IgD-negative memory B cell (primary cell): ENCODE data around the gene INSYN1. TPM values are rescaled to one million over a fixed set of nuclear protein-coding genes. Genes with fewer than 3 reads are reported as not detected.
"Not testable (repeated sequence)": the region's sequence is repeated elsewhere in the genome, so short reads cannot be mapped to it uniquely, and the experiment has no call there.

Experiments
- H3K27ac Mint-ChIP-seq, 3 donors: one replicate each; pipeline ENCODE4 v1.8.0; 2020 to 2022; ENCODE audit warnings: mild to moderate bottlenecking in 3 of 3, mixed read lengths in 3 of 3, moderate library complexity in 1 of 3
- H3K27me3 Mint-ChIP-seq: one replicate; pipeline ENCODE4 v1.8.0; 2021; ENCODE audit warnings: mixed read lengths
- H3K36me3 Mint-ChIP-seq: one replicate; pipeline ENCODE4 v1.8.0; 2020; ENCODE audit warnings: mild to moderate bottlenecking, mixed read lengths
- H3K4me1 Mint-ChIP-seq, 3 donors: one replicate each; pipeline ENCODE4 v1.8.0; 2020 to 2022; ENCODE audit warnings: mixed read lengths in 3 of 3, mild to moderate bottlenecking in 1 of 3
- H3K4me3 Mint-ChIP-seq, 4 donors: one replicate each; pipeline ENCODE4 v1.8.0; 2020 to 2022; ENCODE audit warnings: mild to moderate bottlenecking in 4 of 4, mixed read lengths in 4 of 4, moderate library complexity in 3 of 4
- H3K9me3 Mint-ChIP-seq, 3 donors: one replicate each; pipeline ENCODE4 v1.8.0; 2020 to 2021; ENCODE audit warnings: mixed read lengths in 3 of 3, mild to moderate bottlenecking in 1 of 3
- polyA plus RNA-seq: library from polyadenylated mRNA; unstranded; fragments of 300-500 nt; fragmentation: Illumina TruSeq; gene quantifications from one replicate; pipeline ENCODE4 v1.2.3, GENCODE V29; 2021

The INSYN1 gene
- polyA plus RNA-seq, 1 donor from 2014 or later: not detected

DNA sequence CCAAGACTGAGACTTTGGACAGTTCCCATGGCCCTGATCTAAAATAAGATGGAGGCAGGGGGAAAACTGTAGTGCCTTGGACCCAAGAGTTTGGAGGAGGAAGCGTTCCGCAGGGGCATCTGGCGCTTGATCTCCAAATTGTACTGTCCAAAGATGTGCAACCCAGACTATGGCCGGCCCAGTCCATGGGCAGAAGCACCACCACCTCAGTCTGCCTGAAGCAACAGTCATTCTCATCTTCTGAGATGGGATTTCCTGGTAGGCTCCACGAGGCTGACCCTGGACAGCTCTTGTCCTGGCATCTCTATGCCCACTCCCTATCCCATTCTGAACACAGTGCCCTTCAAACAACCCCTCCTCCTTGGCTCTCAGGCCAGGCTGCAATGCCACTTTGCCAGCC is 3.6 kb downstream of the INSYN1 start:
- Mint-ChIP-seq H3K36me3 (no peaks in the 10 kb centered on the region), H3K27ac (no peak overlapping the region), H3K9me3 (peaks cover 0 to 2% (median 0%) of the 10 kb centered on the region in 3 donors), H3K4me3 (no peak overlapping the region), H3K27me3 (peaks cover 34% of the 10 kb centered on the region), H3K4me1 (peaks cover 0 to 3% (median 0%) of the 10 kb centered on the region in 3 donors)

DNA sequence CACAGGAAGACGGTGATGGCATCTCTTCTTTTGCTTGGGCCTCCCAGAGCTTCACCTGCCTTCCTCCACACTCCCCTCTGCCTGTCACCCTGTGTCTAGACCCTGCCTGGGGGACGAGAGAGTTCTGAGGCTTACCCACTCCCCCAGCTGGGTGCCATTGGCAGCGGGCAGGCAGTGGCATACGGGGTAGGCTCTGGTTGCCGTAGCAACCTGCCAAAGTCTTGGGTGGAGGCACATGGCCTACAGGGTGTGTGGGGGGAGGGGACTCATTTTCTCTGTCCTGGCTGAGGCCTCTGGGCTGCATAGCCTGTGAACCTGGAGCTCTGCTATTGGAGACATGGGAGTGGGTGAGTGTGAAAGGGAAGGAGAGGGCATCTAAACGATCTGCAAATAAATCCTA is 4.4 kb downstream of the INSYN1 start:
- H3K4me1 Mint-ChIP-seq: peaks cover 0 to 3% (median 0%) of the 10 kb centered on the region in 3 donors
- H3K27ac Mint-ChIP-seq: no peak overlapping the region
- H3K36me3 Mint-ChIP-seq: no peaks in the 10 kb centered on the region
- H3K27me3 Mint-ChIP-seq: peaks cover 26% of the 10 kb centered on the region
- H3K4me3 Mint-ChIP-seq: peak overlapping the region in 1 of 4 donors; percentile 60
- peaks cover 0 to 3% (median 0%) of the 10 kb centered on the region in 3 donors for H3K9me3 Mint-ChIP-seq

DNA sequence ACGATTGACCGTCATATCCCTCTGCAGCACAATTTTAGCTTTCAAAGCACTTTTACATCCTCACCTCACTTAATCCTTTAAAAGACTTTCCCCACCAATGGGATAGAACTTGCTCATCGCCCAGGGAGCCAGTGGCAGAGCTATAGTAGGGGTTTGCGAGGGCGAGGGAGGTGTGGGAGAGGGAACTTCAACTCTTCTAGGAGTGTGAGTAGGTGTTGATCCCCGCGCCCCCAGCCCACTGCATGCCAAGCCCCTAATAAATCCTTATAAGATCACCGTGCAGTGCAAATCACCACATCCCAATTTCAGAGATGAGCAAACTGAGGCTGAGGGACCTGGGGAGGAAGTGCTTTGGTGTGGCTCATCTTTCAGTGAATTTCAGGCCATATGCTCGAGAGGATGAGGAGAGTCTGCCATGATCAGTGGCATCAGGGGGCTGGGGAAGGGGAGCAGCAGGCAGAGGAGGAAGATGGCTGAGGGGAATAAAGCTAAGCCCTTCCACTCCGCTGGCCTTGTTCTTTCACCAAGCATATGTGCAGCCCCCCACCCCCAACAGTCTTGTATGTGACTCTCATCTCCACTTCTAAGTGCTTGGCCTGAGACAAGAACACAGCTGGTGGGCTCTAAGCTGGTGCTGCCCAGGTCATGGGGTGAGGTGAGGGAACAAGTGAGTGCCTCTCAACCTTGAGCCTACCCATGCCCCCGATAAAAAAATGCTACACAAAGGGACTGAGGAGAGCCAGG is 5.1 kb downstream of the INSYN1 start:
- Mint-ChIP-seq H3K4me3 (no peak overlapping the region), H3K4me1 (no peaks in the 10 kb centered on the region), H3K27ac (no peak overlapping the region), H3K9me3 (peaks cover 0 to 2% (median 0%) of the 10 kb centered on the region in 3 donors), H3K36me3 (no peaks in the 10 kb centered on the region), H3K27me3 (peaks cover 23% of the 10 kb centered on the region)

DNA sequence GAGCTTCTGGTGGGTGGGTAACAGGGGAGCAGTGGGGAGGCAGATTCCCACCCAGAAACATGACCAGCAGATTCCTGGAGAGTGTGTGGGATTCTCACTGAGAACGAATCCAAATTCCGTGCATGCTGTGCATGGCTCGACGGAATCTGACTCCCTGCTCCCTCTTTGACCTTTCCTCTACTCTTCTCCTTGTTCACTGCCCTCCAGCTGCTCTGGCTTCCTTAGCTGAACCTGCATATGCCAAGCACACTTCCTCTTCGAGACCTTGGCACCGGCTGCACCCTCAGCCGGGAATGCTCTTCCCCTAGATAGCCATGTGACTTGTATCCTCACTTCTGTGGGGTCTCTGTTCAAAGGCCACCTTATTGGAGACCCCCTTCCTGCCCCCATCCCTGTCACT is 6.3 kb downstream of the INSYN1 start:
- Mint-ChIP-seq H3K9me3 (peaks cover 0 to 2% (median 0%) of the 10 kb centered on the region in 3 donors), H3K27ac (no peak overlapping the region), H3K4me3 (no peak overlapping the region), H3K4me1 (no peaks in the 10 kb centered on the region), H3K27me3 (peaks cover 23% of the 10 kb centered on the region), H3K36me3 (no peaks in the 10 kb centered on the region)

DNA sequence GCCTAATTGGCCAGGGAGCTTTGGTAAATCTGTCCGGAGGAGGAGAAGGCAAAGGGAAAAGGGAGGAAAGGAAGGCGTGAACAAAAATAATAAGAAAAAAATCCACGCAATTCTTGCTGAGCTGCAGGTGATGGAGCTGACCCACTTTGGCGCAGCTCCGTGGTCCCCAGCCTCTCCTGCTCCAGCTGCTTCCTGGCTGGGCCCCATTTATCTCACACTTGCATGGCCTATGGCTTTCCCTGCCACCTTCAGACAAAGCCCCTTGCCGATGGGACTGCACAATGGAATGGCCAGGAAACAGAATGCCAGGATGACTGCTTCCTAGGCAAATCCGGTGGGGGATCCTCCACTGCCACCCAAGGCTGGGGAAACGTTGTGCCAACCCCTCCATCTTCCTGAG is 6.9 kb downstream of the INSYN1 start:
- Mint-ChIP-seq H3K27ac (no peak overlapping the region), H3K36me3 (no peaks in the 10 kb centered on the region), H3K27me3 (peaks cover 21% of the 10 kb centered on the region), H3K9me3 (peaks cover 0 to 2% (median 0%) of the 10 kb centered on the region in 3 donors), H3K4me1 (no peaks in the 10 kb centered on the region), H3K4me3 (no peak overlapping the region)

DNA sequence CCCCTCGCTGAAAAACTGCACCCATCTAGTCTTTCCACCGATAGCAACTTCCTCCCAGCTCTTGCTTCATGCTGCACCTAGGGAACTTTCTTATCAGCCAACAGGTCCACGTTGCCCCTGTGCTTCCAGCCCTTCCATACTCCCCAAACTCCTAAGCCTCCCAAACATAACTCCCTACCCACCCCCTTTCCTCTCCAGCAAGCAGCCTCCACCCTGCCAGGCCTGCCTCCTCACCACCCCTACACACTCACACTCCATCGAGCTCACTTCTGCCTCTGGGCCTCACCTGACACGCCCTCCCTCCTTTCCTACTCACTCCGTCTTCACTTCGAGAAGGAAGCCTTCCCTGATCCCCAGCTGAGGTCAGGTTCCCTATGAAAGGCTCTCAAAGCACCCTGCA is 8.1 kb downstream of the INSYN1 start:
- no peaks in the 10 kb centered on the region for H3K4me1 Mint-ChIP-seq
- H3K36me3 Mint-ChIP-seq: no peaks in the 10 kb centered on the region
- H3K4me3 Mint-ChIP-seq: no peak overlapping the region
- no peak overlapping the region for H3K27ac Mint-ChIP-seq
- peaks cover 0 to 2% (median 0%) of the 10 kb centered on the region in 3 donors for H3K9me3 Mint-ChIP-seq
- H3K27me3 Mint-ChIP-seq: peaks cover 17% of the 10 kb centered on the region

DNA sequence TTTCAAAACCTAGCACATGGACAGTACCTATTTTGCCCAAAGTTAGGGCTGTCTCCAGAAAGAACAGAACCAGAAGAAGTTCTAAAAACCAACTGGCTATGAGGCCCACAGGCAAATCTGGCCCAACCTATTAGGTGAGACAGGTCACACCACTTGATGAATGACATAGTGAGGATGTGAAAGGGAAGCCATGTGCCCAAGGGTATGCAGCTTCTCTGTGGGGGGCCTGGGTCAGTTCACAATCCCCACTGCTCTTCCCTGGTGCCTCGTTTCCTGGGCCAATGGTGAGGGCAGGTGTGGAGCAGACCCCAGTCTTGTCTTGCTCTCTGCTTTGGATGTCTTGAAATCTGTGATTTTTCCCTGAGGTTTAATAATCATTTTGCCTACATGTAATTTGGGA is 8.9 kb downstream of the INSYN1 start:
- H3K36me3 Mint-ChIP-seq: no peaks in the 10 kb centered on the region
- no peak overlapping the region for H3K27ac Mint-ChIP-seq
- H3K4me3 Mint-ChIP-seq: no peak overlapping the region
- H3K4me1 Mint-ChIP-seq: no peaks in the 10 kb centered on the region
- H3K27me3 Mint-ChIP-seq: peaks cover 13% of the 10 kb centered on the region
- H3K9me3 Mint-ChIP-seq: peaks cover 0 to 2% (median 0%) of the 10 kb centered on the region in 3 donors

DNA sequence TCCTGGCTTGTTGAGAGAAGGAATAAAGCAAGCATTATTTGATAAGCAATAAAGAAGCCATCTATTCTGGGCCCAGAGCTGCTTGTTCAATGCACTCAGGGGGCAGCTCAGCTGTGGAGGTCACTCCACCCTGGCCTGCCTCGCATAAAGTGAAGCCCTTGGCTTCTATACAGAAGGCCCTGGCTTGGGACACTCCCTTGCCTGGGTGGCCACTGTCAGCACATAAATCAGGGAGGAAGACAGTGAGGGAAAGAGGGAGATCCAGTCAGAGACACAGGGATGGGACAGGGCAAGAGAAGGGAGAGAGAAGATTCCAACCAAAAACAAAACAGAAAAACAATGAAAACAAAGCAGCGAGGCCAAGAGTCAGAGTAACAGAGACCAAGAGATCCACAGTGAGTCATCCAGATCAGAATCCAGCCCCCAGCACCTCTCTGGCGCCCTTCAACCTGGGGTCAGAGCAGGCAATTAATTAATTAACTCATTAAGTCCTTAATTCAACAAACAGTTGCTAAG is 11.8 kb downstream of the INSYN1 start:
- Mint-ChIP-seq H3K9me3 (peaks cover 0 to 3% (median 0%) of the 10 kb centered on the region in 3 donors), H3K27me3 (peaks cover 7% of the 10 kb centered on the region), H3K4me1 (no peaks in the 10 kb centered on the region), H3K4me3 (no peak overlapping the region), H3K27ac (no peak overlapping the region), H3K36me3 (no peaks in the 10 kb centered on the region)

DNA sequence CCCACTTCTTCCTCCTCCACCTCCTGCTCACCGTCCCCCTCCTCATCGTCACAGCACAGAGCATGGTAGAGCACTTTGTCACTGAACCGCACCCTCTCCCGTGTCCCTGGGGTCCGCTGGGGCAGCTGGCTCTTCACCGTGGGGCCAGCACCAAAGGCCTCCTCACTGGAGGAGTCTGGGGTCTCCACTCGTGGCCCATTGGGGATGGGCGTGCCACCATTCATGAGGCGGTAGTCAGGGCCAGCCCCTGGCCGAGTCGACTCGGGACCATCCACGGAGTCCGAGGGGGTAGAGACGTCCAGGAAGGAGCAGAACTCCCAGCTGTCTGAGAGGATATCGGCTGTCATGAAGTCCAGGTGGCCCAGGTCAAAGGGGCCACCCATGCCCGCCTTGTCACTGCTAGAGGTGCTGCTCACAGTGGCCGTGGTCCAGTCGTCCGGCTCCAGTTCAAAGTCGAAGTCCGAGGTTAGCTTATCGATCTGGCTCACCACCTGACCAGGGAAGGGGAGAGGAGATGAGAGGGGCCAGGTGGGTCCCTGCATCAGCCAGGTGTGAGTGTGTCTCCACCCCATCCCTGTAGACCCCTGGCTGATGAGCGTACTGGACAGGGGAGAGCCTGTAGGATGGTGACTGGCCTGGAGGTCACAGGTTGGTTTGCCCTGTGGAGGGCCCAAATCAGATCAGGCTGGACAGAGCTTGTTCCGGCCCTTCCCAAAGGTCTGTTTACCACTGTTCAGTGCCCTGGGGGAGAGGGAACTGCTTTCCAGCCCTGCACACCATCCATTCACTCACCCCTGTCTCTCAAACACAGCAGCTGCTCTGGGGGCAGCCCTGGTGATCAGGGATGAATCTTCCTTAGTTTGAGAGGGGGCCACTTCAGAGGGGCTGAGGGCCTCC is 12.8 kb downstream of the INSYN1 start:
- Mint-ChIP-seq H3K4me1 (no peaks in the 10 kb centered on the region), H3K27me3 (peaks cover 12% of the 10 kb centered on the region), H3K4me3 (no peak overlapping the region), H3K9me3 (peaks cover 0 to 3% (median 0%) of the 10 kb centered on the region in 3 donors), H3K27ac (no peak overlapping the region), H3K36me3 (no peaks in the 10 kb centered on the region)

DNA sequence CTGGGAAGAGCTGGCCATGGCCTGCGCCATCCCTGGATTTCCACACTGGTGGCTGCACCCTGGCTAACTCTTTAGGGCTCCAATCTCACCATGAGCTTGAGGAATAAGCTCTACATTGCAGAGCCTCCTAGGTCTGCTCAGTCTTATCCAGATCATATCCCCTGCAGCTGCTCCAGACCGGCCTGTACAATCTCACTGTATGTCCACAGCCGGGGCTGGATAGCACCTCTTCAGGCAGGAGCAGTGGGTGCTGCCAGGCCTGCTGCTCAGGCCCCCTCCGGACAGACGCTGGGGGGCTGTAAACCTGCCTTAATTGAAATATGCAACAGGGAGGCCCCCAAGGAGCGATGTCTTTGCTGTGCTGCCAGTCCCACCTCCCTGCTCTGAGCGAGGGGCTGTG is 15.6 kb downstream of the INSYN1 start:
- peaks cover 0 to 1% (median 0%) of the 10 kb centered on the region in 3 donors for H3K9me3 Mint-ChIP-seq
- H3K4me3 Mint-ChIP-seq: no peak overlapping the region
- H3K27me3 Mint-ChIP-seq: peaks cover 13% of the 10 kb centered on the region
- no peaks in the 10 kb centered on the region for H3K36me3 Mint-ChIP-seq
- no peaks in the 10 kb centered on the region for H3K4me1 Mint-ChIP-seq
- H3K27ac Mint-ChIP-seq: no peak overlapping the region

DNA sequence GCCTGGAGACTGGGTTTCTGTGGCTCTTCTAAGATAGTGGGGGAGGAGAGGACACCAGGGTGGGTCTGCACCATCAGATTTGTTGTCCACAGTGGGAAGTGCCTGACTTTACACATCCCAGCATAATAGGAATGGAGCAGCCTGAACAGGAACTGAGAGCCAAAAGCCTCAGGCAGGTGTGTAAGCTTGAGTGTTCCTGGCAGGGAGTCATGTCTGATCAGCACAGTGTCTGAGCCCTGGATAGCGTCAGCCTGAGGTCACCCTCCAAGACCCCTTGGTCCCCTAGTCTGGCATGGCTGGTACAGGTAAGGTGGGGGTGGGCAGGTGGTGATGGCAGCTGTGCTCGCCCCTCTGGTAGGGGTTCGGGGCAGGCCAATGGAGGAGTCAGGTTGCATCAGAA is 20.2 kb downstream of the INSYN1 start:
- H3K27ac Mint-ChIP-seq: no peak overlapping the region
- no peak overlapping the region for H3K4me3 Mint-ChIP-seq
- H3K27me3 Mint-ChIP-seq: peaks cover 8% of the 10 kb centered on the region
- no peaks in the 10 kb centered on the region for H3K4me1 Mint-ChIP-seq
- no peaks in the 10 kb centered on the region for H3K36me3 Mint-ChIP-seq
- H3K9me3 Mint-ChIP-seq: peaks cover 0 to 1% (median 0%) of the 10 kb centered on the region in 3 donors

DNA sequence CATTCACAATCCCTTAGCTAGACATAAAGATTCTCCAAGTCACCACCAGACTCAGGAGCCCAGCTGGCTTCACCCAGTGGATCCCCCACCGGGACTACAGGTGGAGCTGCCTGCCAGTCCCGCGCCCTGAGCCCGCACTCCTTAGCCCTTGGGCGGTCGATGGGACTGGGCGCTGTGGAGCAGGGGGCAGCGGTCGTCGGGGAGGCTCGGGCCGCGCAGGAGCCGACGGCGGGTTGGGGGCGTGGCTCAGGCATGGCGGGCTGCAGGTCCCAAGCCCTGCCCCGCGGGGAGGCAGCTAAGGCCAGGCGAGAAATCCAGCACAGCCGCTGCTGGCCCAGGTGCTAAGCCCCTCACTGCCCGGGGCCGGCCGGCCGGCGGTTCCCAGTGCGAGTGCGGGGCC is 21.1 kb downstream of the INSYN1 start:
- not testable (repeated sequence) for H3K4me1 Mint-ChIP-seq, H3K27ac Mint-ChIP-seq, H3K4me3 Mint-ChIP-seq, H3K27me3 Mint-ChIP-seq, H3K36me3 Mint-ChIP-seq, H3K9me3 Mint-ChIP-seq

DNA sequence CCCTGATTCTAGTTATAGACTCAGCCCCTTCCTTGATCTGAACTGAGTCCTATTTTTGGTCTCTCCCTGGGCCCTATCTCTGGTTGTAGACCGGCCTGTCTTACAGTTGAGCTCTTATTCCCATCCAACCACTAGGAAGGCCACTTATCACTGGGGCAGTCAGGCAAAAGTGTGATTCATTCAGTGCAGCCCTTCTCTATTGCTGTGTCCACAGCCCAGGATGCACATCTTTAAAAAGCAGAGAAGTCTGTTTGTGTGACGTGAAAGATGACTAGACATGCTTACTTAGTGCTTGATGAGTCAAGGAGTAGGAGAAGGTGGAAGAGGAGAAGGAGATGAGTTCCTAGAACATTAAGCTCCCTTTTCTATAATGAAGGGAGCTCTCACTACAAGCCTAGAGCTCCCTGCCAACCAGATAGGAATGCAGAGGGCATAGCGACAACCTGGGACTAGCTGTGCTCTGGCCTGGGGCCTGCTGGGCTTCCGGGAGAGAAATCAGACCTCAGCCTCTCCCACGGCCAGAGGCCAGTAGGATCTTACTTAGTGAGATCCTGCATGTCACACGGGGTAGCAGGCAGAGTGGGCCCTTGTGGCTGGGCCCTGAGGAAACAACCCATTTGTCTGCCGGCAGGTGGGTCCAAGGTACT is 25.7 kb downstream of the INSYN1 start:
- Mint-ChIP-seq H3K36me3 (no peaks in the 10 kb centered on the region), H3K4me3 (no peak overlapping the region), H3K4me1 (no peaks in the 10 kb centered on the region), H3K9me3 (no peaks in the 10 kb centered on the region), H3K27me3 (peaks cover 8% of the 10 kb centered on the region), H3K27ac (no peak overlapping the region)

DNA sequence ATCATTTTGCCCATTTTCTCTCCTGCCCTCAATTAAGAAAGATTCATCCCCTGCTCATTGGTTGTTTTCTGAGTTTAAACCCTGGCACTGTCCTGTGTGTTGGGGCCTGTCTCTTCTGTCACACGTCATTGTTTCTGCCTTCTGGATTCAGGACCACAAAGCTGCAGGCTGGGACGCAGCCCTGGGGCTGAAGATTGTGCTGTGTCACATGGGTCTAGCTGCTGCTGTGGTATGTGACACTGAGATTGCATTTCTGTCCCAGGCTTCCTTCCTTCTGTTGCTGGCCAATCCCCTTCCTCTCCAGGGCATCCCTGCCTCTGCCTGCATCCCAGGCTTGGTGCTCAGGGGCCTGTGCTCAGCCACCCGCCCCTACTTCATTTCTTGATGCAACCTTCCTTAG is 28.9 kb downstream of the INSYN1 start:
- H3K4me1 Mint-ChIP-seq: no peaks in the 10 kb centered on the region
- H3K27me3 Mint-ChIP-seq: peaks cover 14% of the 10 kb centered on the region
- H3K9me3 Mint-ChIP-seq: no peaks in the 10 kb centered on the region
- no peak overlapping the region for H3K4me3 Mint-ChIP-seq
- H3K36me3 Mint-ChIP-seq: no peaks in the 10 kb centered on the region
- H3K27ac Mint-ChIP-seq: no peak overlapping the region

DNA sequence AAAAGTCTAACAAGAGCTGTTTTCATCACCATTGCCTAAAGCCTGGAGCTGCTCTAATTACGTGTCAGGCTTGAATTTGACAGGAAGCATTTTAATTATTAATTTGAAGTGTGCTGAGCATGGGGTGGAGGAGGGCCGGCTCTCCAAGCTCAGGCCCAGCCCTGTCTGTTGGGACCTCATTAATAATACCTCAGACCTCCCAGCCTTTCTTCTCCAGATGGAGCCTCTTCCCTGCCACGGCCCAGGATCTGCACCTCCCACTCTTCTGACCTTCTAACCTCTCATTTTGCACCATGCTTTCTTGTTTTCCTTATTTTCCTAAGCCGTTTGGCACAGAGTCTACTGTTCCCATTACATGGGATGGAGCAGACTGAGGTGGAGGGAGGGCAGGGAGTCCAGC is 30.0 kb downstream of the INSYN1 start:
- H3K27me3 Mint-ChIP-seq: peaks cover 14% of the 10 kb centered on the region
- H3K27ac Mint-ChIP-seq: no peak overlapping the region
- H3K4me3 Mint-ChIP-seq: peak overlapping the region in 1 of 4 donors; percentile 75
- no peaks in the 10 kb centered on the region for H3K9me3 Mint-ChIP-seq
- no peaks in the 10 kb centered on the region for H3K4me1 Mint-ChIP-seq
- no peaks in the 10 kb centered on the region for H3K36me3 Mint-ChIP-seq
